Epidermal melanocyte (primary cell): ENCODE data around the gene SNCAIP.
"Not testable (repeated sequence)": the region's sequence is repeated elsewhere in the genome, so short reads cannot be mapped to it uniquely, and the experiment has no call there.

Experiments
- DNase-seq: peaks from one replicate; pipeline ENCODE4 v3.0.0; 2011; ENCODE audit warnings: low spot score; ENCODE audit not compliant: insufficient read length

SNCAIP gene

DNA sequence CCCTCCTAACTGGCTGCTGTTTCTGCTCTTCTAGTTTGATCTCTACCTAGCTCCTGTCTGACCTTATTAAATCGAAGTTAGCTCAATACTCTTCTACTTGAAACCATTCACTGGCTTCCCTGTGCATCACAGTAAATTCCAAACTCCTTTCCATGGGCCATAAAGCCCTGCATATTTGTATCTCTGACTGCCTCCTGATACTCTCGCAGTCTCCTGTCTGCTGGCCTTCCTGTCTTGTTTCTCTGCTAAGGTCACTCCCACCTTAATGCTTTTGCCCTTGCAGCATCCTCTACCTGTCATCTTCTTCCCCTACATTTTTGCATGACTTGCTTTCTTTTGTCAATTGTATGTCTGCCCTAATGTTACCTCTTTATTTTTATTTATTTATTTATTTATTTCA is 44.8 kb downstream of the SNCAIP start:
- DNase-seq: no peak

DNA sequence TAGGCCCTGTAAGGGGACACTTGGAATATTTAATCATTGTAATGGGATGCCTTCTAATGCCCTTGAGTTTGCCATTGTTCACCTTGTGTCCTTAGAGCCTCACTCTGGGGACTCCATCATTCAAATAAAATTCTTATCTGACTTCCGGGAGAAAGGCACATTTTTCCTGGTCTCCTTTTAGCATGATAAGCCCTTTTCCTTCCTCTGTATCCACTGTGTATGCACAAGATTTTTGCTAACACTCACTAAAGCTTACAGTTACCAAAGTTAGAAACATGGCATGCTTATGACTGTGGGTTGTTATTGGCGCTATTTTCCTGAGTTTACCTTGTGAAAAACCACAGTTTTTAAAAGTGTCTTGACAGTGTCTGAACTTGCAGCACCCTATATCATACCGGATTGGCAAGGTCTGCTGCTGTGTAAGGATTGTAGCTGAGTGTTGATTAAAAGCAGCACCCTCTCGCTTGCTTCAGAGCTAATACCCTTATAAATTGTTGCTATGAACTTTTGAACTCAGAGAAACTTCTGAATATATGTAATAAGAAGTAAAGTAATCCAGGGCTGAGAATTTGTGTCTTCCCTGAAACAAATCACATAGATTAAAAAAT is 46.4 kb downstream of the SNCAIP start:
- DNase-seq: no peak

DNA sequence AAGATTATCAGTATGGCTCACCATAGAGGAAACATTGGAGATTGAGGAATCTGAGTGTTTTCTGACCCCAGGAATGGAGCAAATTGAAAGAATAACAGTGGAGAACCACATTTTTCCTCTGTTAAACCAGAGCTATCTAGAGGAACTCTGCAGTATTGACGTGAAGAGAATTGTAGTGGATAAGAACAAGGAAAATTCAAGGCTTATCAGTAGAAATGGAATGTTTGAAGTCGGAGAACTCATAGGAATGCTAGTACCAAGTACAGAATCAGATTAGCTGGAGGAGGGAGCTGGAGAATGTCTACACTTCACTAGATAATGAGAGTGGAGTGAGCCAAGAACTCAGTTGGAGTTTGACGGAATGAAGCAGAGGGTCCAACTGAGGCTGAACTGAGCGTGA is 50.3 kb downstream of the SNCAIP start:
- no peak for DNase-seq

DNA sequence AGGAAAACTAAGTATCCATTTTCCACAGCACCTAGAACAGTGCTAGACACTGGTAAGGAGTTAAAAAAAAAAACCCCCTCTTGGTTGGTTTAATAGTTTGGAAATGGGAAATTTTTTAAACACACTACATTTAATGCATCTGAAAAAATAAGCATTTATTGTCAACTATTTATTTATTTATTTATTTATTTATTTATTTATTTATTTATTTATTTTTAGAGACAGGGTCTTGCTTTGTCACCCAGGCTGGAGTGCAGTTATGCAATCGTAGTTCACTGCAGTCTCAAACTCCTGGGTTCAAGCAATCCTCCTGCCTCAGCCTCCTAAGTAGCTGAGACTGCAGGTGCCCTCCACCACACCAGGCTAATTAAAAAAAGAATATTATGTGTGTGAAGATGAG is 51.6 kb downstream of the SNCAIP start:
- no peak for DNase-seq

DNA sequence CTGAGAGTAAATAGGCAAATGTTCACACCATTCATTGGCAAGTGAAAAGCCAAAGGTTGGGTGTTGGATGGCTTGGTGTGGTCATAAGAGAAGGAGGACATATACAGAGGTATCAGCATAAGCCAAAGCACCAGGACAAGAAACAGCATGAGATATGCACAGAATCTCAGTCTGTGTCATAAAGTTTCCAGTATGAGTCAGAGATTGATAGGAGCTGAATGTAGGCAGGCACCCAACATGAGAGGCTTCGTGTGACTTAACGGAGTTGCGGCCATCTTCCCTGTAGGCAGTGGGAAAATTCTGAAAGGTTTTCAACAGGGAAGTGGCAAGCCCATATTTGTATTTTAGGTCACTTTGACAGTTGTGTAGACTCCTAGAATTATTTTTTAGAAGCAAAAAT is 54.5 kb downstream of the SNCAIP start:
- DNase-seq: no peak

DNA sequence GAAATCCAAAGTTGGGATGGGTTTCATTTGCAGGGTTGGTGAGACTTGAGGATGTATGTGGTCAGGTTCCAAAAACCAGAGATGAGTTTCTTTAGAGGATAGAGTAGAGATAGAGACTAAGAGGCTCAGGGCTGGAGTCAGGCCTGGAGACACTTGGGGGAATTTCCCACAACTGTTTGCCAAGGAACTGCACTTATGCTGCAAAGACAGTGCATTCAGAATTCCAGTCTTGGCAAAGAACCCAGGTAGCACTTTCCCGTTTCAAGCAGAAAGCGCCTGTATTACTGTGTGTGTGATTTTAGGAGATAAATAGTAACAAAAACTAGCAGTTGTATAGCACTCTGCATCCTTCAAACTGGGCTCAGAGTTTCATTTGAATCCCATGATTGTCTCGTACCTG is 55.4 kb downstream of the SNCAIP start:
- DNase-seq: no peak

DNA sequence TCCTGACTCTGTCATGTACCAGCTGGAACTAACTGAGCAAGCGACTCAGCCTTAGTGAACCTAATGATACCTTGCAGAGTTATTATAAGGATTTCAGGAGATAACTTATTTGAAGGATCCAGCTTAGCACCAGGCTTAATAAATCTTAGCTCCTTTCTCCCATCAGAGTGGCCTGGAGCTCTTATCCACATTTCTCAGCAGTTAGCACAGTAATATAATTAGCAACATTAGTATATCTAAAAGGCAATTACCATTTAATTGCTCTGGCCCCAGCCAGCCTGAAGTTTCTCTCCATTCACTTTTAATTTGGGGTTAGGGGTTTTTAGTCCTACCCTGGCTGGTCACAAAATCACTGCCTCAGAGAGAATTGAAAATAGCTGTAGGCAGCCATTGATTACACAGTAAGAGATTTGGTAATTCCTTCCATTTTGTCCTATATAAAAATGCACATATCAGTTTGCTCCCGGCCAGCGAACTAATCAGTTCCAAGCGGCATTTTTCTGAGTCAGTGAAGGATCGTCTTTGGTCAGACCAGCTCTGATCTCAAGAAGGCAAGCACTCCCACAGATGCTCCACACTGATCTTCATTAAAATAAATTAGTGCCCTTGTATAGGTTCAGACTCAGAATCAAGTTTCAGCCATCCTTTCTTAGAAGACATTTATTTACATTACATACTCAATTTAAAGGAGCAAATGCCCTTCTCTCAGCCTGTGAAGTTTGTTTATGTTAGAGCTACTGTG is 56.6 kb downstream of the SNCAIP start:
- no peak for DNase-seq

DNA sequence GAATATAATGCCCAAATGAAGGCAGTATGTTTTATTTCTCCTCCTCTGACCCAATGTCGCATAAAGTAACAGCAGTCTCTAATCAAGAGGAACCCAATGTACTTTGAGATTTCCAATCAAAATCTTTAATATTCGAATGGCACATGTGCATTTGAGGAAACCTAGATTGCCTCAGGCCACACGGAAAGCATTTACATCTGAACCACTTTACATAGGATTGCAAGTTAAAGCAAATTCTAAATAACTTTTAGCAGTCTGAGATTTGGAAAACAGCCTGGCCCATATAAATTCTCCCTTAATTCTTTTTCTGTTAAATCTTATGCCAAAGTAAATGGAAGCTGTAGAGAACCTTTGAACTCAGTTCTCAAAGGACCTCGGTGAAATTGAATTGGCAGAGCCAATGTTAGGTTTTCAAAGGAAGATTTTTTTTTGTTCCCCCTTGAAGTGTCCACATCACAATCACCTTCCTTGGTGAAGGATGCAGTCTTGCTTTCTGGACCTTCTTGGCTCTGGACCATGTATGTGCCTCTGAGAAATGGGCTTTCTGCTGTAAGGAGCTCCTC is 57.3 kb downstream of the SNCAIP start:
- no peak for DNase-seq

DNA sequence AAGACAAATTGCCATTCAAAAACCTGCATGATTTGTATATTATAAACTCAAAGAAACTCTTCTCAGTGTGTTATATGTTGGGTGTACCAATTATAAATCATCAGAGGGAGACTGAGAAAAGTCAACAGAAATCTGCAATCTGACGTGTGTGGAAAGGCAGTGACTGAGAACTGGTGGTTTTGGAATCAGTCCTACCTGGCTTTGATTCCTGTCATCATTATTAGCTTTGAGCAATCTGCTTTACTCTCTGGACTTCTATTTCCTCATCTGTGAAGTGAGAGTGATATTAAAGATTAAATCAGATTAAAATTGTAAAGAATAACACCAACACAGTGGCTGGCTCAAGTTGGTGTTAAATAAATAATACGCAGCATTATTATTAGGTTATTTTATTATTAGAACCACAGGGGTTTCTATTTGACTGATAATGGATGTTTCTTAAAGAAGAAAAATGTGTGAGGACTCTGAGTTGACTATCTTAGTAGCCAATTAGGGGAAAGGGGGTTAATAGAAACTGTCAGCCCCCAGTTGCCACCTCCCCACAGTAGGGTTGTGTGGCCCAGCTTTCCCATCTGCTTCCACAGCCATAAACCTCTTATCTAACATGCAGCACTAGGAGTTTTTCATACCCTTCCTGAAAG is 59.6 kb downstream of the SNCAIP start:
- DNase-seq: no peak

DNA sequence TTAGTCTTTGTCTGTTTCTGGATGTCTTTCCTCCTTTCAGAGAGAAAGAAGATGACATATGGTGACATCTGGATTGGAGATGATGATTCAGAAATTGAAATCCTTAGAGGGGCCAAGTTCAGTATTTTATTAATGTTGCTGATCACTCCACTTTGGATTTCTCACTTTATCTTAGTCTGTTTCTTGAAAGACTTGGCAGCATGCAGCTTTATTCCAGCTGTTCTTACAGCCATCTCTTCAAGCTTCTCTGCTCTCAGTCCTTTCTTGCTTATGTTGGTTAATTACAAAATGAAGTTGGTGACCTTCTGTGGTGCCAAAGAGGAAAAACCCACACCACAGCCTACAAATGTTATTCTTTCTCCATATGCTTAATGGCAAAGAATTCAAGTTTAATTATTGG is 62.1 kb downstream of the SNCAIP start:
- DNase-seq: no peak

DNA sequence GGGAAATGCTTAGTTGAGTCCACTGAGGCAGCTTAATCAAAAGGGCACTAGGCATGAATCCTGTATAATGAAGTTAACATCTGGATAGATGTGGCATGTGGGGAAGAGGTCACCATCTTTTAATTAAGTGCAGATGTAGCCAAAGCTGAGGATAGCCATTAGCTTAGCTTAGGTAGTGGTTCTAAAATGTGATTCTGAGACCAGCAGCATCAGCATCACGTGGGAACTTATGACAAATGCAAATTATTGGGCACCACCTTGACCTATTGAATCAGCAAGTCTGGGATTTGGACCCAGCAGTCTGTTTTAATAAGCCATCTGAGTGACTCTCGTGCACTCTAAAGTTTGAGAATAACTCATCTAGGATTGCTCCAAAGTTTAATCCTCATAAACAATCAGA is 63.8 kb downstream of the SNCAIP start:
- no peak for DNase-seq

DNA sequence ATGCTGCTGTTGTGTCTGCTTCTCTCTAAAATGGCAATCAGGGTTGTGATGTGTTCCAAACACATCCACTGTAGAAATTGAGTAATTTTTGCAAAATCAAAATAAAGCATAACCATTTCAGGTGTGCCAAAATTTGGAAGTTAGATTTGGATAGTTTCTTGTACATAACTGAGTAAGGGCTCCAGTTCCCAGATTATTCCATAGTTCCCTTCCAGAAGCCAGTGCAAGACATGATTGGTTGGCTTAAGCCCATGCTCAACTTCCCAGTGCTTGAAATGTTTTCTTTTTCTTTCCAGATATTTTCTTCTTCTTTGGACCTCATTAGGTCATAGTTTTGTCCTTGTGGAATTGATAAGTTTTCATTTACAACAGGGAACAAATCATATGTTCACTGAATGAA is 64.2 kb downstream of the SNCAIP start:
- DNase-seq: no peak

DNA sequence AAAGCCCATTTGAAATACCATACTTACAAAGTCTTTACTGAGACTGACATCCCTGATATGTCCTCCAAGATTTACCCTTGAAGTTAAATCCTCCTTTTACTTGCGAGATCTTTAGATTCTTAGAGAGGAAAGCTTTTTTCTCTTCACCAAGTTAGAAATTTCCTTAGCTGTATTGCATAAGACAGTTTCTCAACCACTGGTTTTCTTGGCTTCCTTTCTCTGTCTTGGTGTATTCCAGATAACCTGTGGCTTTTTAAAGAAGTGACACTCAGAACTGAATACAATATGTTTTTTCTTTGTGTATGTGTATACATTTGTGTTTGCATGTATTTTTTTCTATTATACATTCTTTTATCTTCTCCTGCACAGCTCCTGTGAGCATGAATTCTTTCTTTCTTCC is 65.0 kb downstream of the SNCAIP start:
- no peak for DNase-seq

DNA sequence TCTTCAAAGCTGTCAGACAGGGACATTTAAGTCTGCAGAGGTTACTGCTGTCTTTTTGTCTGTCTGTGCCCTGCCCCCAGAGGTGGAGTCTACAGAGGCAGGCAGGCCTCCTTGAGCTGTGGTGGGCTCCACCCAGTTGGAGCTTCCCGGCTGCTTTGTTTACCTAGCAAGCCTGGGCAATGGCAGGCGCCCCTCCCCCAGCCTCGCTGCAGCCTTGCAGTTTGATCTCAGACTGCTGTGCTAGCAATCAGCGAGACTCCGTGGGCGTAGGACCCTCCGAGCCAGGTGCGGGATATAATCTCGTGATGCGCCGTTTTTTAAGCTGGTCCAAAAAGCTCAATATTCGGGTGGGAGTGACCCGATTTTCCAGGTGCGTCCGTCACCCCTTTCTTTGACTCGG is 70.9 kb downstream of the SNCAIP start:
- not testable (repeated sequence) for DNase-seq

DNA sequence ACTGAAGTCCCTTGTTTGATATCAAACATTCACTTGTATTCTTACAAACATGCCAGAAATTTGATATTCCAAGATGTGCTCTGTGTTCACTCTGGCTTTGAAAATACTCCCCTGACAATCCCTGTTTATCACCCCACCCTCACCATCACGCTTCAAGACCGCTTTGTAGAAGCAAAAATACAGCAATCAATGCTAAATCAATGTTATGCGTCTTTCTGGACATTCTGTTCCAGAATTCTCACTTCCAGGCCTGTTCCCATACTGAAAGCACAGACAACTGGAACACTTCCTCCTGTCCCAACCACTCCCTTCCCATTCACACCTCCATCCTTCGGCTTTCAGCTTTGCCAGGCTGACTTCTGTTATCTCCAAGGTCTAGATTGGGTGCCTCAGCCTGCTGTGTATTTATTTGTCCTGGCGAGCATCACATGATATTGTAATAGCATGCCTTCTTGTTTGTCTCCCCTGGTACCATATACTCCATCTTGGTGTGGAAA is 72.8 kb downstream of the SNCAIP start:
- DNase-seq: no peak

DNA sequence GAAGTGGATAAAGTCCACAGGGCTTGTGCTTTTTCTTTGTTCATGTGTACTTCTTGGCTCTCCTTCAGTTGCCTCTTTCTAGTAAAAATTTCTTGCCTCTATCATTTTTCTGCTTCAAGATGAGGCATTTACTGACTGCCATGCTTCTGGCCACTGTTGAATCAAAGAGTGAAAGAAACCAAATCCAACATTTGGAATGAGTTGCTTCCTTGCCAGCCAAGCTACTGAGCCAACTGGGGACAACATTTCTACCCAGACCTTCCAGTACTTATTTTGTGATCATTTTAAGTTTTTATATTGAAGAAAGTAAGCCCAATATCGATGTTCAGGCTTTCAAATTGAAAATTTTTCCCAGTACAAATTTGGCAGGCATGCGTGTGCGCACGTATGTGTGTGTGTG is 73.2 kb downstream of the SNCAIP start:
- DNase-seq: no peak

DNA sequence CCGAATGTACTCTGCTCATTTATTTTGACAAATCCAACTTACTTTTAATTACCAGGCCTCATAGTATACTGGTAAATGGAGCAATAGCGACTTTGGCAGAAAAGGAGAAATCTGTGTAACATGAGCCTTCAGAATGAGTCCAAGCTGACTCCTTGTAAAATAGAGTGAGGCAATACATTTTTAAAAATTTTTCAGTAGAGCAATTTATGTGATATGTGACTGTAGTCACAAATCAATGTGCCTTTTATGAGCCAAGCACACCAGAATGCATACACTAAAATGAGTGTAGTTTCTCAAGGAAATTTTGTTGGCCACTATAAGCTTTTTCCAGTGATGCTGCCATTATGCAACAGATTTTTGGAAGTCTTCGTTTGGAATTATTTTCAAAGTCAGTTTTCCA is 73.8 kb downstream of the SNCAIP start:
- DNase-seq: no peak

DNA sequence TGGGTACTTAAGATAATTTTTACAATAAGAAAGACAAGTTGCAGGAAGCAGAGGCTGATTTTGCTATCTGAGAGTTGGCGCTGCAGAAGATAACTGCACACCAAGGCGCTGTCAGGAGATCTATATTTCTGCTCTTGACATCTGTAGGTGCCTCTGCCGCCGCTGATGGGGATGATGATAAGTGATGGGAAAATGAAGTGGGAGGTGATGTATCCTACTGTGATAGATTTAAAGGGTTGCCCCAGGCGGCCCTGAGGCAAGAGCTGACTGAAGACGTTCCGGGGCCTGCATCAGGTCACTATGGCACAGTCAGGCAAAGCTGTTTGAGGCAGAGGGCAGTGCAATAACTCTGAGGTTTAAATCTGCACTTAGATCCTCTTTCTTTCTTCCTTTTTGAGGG is 78.1 kb downstream of the SNCAIP start:
- DNase-seq: no peak

DNA sequence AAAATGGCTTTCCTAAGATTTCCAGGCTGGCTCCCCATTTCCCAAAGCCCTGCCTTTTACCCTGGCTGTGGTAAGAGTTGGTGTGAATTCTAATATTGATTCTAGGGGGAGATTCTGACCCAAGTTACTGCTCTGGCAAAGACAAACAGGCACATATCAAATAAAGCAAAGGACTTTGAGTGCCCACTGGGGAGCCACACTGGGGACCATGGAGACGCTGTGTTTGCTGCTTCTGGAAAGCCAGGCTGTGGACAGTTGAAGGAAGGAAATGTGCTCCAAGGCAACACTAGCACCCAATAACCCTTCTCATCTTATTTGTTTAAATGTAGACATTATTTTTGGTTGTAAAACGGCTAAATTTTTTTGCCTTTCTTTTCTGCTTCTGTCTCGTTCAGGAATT is 78.7 kb downstream of the SNCAIP start:
- DNase-seq: no peak

DNA sequence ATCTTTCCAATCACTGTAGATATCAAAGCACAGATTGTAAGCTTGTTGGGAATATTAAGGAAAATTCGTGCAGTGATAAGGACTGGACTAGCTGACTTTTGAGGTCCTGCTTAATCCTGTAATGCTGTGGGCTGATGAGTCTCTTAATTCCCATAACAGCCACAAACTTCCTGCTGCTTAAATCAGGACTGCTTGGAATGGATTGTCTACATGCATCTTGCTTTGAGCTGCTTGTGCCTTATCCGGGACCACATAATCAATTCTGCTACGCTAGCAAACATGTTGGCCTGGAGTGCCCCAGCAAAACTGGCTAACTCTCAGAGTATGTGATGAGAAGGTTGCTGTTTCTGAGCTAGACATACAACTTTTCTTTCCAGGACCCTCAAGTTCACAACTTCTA is 79.6 kb downstream of the SNCAIP start:
- no peak for DNase-seq

DNA sequence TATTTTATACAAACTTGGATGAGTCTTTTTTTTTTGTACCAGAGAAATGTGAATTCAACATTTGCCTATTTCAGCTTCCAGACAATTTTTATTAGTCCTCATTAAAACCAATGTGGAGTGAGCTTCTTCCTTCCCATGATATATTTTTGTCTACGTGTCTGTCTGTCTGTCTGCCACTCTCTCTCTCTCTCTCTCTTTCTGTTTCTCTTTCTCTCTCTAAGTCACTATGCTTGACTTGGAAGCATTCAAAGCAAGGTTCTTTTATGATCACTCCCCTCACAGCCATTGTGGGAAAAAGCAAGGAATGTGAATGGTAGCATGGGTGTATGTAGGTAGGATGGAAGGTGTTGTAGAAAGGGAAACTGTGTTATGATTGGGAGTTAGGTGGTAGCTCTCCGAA is 80.2 kb downstream of the SNCAIP start:
- no peak for DNase-seq

DNA sequence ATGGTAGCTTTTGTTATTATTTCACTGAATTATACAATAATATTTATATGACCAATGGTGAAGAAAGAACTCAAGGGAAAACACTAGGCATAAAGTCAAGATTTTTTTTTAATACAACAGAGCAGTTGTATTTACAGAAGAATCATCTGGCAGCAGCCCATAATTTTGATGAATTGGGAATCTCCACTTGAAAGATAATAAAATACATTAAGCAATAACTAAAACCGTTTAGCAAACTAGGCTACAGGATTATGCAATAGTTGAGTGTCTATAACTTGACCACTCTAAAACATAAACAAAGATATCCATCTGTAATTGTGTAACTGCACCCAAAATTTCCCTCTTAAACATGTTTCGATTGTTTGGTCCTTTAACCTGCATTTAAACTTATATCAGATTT is 80.8 kb downstream of the SNCAIP start:
- no peak for DNase-seq
